Hepatocyte (in vitro differentiated cells): ENCODE results near the gene UCHL5. TPM values are rescaled to one million over a fixed set of nuclear protein-coding genes. Genes with fewer than 3 reads are reported as not detected.

ENCODE experiments used
- DNase-seq: peaks from one replicate; pipeline ENCODE4 v3.0.0-alpha.2; 2016; ENCODE audit warnings: low spot score
- H2AFZ ChIP-seq: fragments of 200-600 bp; sonication (generic); 2 replicates; pipeline ENCODE4 v1.6.0; 2016; ENCODE audit warnings: antibody characterized with exemption, mild to moderate bottlenecking
- H3K27ac ChIP-seq: fragments of 200-600 bp; sonication (generic); 2 replicates; pipeline ENCODE4 v1.5.1; 2016; ENCODE audit warnings: mild to moderate bottlenecking
- H3K27me3 ChIP-seq: fragments of 200-600 bp; sonication (generic); 2 replicates; pipeline ENCODE4 v1.6.1; 2016
- H3K36me3 ChIP-seq: fragments of 200-600 bp; sonication (generic); replicated peaks from 2 replicates; pipeline ENCODE4 v1.5.1; 2016; ENCODE audit warnings: low read depth; ENCODE audit not compliant: insufficient read depth
- H3K4me1 ChIP-seq: fragments of 200-600 bp; sonication (generic); 2 replicates; pipeline ENCODE4 v1.5.1; 2016; ENCODE audit warnings: mild to moderate bottlenecking, moderate library complexity; ENCODE audit not compliant: insufficient read depth
- H3K4me2 ChIP-seq: fragments of 200-600 bp; sonication (generic); 2 replicates; pipeline ENCODE4 v1.6.0; 2016
- H3K4me3 ChIP-seq: fragments of 200-600 bp; sonication (generic); 2 replicates; pipeline ENCODE4 v1.5.1; 2016; ENCODE audit warnings: mild to moderate bottlenecking
- H3K79me2 ChIP-seq: fragments of 200-600 bp; sonication (generic); 2 replicates; pipeline ENCODE4 v1.6.0; 2017; ENCODE audit warnings: mild to moderate bottlenecking
- H3K9me2 ChIP-seq: fragments of 200-600 bp; sonication (generic); replicated peaks from 2 replicates; pipeline ENCODE4 v1.6.0; 2017; ENCODE audit warnings: mild to moderate bottlenecking; ENCODE audit not compliant: insufficient read depth
- H3K9me3 ChIP-seq: fragments of 200-600 bp; sonication (generic); 2 replicates; pipeline ENCODE4 v1.5.1; 2016; ENCODE audit warnings: low read depth, mild to moderate bottlenecking
- H4K20me1 ChIP-seq: fragments of 200-600 bp; sonication (generic); 2 replicates; pipeline ENCODE4 v1.6.0; 2016; ENCODE audit warnings: mild to moderate bottlenecking; ENCODE audit not compliant: insufficient read depth, poor library complexity, severe bottlenecking
- CTCF ChIP-seq: fragments of 200-600 bp; sonication (generic); IDR thresholded peaks from 2 replicates; pipeline ENCODE4 v1.5.1; 2016; ENCODE audit warnings: antibody characterized with exemption, mild to moderate bottlenecking; ENCODE audit not compliant: poor library complexity
- EZH2 ChIP-seq: fragments of 200-600 bp; sonication (generic); IDR thresholded peaks from 2 replicates; pipeline ENCODE4 v1.6.1; 2016; ENCODE audit warnings: antibody characterized with exemption, mild to moderate bottlenecking, borderline replicate concordance
- EZH2phosphoT487 ChIP-seq: fragments of 200-600 bp; sonication (generic); IDR thresholded peaks from one replicate; pipeline ENCODE4 v1.6.1; 2018; ENCODE audit warnings: antibody characterized with exemption, mild to moderate bottlenecking, low read depth, moderate library complexity; ENCODE audit not compliant: unreplicated experiment, severe bottlenecking
- WGBS: methylation state at CpG from one replicate; pipeline ENCODE4 v1.1.6; 2016; ENCODE audit warnings: low lambda C conversion rate; ENCODE audit errors: missing lambda C conversion rate; 5-methylcytosine and 5-hydroxymethylcytosine counted together
- polyA plus RNA-seq: library from polyadenylated mRNA; unstranded; fragments of >200 nt; fragmentation: Nextera tagmentation; extraction: Ambion mirVana; gene quantifications from 2 replicates; pipeline ENCODE4 v1.2.1, GENCODE V29; 2016
- total RNA-seq: library from RNA; depleted of rRNA; stranded (reverse); fragments of >200 nt; gene quantifications from 2 replicates; pipeline ENCODE4 v1.2.3, GENCODE V29; 2014

The UCHL5 gene
- total and polyA plus RNA-seq, 2 experiments from 2014 or later = 34.9 to 36.6 TPM

GRCh38 chr1:192974701-192975100 is 84.5 kb downstream of the UCHL5 start:
- Histone ChIP-seq H2AFZ (no peak overlapping the region), H3K9me2 (no peaks in the 10 kb centered on the region), H3K4me3 (no peak overlapping the region), H3K79me2 (no peaks in the 10 kb centered on the region), H3K36me3 (no peaks in the 10 kb centered on the region), H3K27ac (no peak overlapping the region), H3K27me3 (no peaks in the 10 kb centered on the region), H3K9me3 (no peaks in the 10 kb centered on the region), H4K20me1 (no peaks in the 10 kb centered on the region), H3K4me1 (no peaks in the 10 kb centered on the region), H3K4me2 (no peak overlapping the region)
- TF ChIP-seq CTCF (no peak), EZH2 (no peak), EZH2phosphoT487 (no peak)
- no peak for DNase-seq

GRCh38 chr1:192973988-192974387 is 85.2 kb downstream of the UCHL5 start:
- Histone ChIP-seq H3K4me3 (no peak overlapping the region), H3K9me2 (no peaks in the 10 kb centered on the region), H3K27ac (no peak overlapping the region), H4K20me1 (no peaks in the 10 kb centered on the region), H3K4me2 (no peak overlapping the region), H2AFZ (no peak overlapping the region), H3K4me1 (no peaks in the 10 kb centered on the region), H3K27me3 (no peaks in the 10 kb centered on the region), H3K79me2 (no peaks in the 10 kb centered on the region), H3K9me3 (no peaks in the 10 kb centered on the region), H3K36me3 (no peaks in the 10 kb centered on the region)
- no peak for DNase-seq
- TF ChIP-seq CTCF = no peak
- TF ChIP-seq EZH2phosphoT487 = no peak
- 88% methylated on average over 2 of the region's 2 CpGs for WGBS

- 50% methylated on average over 1 of the region's 1 CpG for WGBS
- Histone ChIP-seq H3K36me3 (no peaks in the 10 kb centered on the region), H3K4me1 (no peaks in the 10 kb centered on the region), H4K20me1 (no peaks in the 10 kb centered on the region), H3K4me3 (no peak overlapping the region), H3K4me2 (no peak overlapping the region), H3K9me2 (no peaks in the 10 kb centered on the region), H3K79me2 (no peaks in the 10 kb centered on the region), H3K9me3 (no peaks in the 10 kb centered on the region), H3K27me3 (no peaks in the 10 kb centered on the region), H2AFZ (no peak overlapping the region), H3K27ac (no peak overlapping the region)
- no peak for DNase-seq
- TF ChIP-seq EZH2 = no peak
- no peak for TF ChIP-seq CTCF
- peak; percentile 98 for TF ChIP-seq EZH2phosphoT487
These were observed 86.0 kb downstream of the UCHL5 start for GRCh38 chr1:192973202-192973601.

- no peaks in the 10 kb centered on the region for H3K9me2 ChIP-seq
- DNase-seq = no peak
- no peaks in the 10 kb centered on the region for H3K36me3 ChIP-seq
- H3K79me2 ChIP-seq = no peaks in the 10 kb centered on the region
- no peak overlapping the region for H2AFZ ChIP-seq
- H3K4me3 ChIP-seq = no peak overlapping the region
- H3K4me1 ChIP-seq = no peaks in the 10 kb centered on the region
- no peaks in the 10 kb centered on the region for H3K27me3 ChIP-seq
- WGBS = 93% methylated on average over 1 of the region's 1 CpG
- H3K4me2 ChIP-seq = no peak overlapping the region
- TF ChIP-seq CTCF = no peak
- no peak for TF ChIP-seq EZH2phosphoT487
- TF ChIP-seq EZH2 = no peak
- H3K9me3 ChIP-seq = no peaks in the 10 kb centered on the region
- no peak overlapping the region for H3K27ac ChIP-seq
- H4K20me1 ChIP-seq = no peaks in the 10 kb centered on the region
These were observed 90.1 kb downstream of the UCHL5 start for GRCh38 chr1:192969091-192969490.
